Breast epithelium (tissue), 4 donors: Measurements from ENCODE around the gene S1PR4. TPM values are rescaled to one million over a fixed set of nuclear protein-coding genes. Genes with fewer than 3 reads are reported as not detected.
"Not testable (repeated sequence)": the region's sequence is repeated elsewhere in the genome, so short reads cannot be mapped to it uniquely, and the experiment has no call there.

Experiments used
- DNase-seq, 2 donors: peaks; one replicate each; pipeline ENCODE4 v3.0.0-alpha.2; 2019; ENCODE audit warnings: low spot score in 2 of 2
- H3K27ac ChIP-seq, 2 donors: fragments of 200-600 bp; sonication (generic) in 1 of 2; one replicate each; pipeline ENCODE4 v1.5.1; 2016 to 2019; ENCODE audit warnings: mild to moderate bottlenecking in 1 of 2
- H3K27me3 ChIP-seq, 2 donors: fragments of 200-600 bp; sonication (generic) in 1 of 2; one replicate each; pipeline versions ENCODE4 v1.5.1 to v1.6.0; 2017 to 2019; ENCODE audit warnings: control low read depth in 1 of 2, mild to moderate bottlenecking in 1 of 2
- H3K36me3 ChIP-seq: fragments of 200-600 bp; one replicate; pipeline ENCODE4 v1.5.1; 2019
- H3K4me1 ChIP-seq, 2 donors: fragments of 200-600 bp; sonication (generic); one replicate each; pipeline ENCODE4 v1.5.1; 2016 to 2019; ENCODE audit warnings: control low read depth in 1 of 2
- H3K4me3 ChIP-seq, 3 donors: fragments of 200-600 bp; sonication (generic); 1 replicate in 2 of 3; 2 replicates in 1 of 3; pipeline ENCODE4 v1.5.1; 2016 to 2019; ENCODE audit warnings: mild to moderate bottlenecking in 3 of 3, moderate library complexity in 2 of 3
- H3K9me3 ChIP-seq, 2 donors: fragments of 200-600 bp; sonication (generic) in 1 of 2; one replicate each; pipeline ENCODE4 v1.5.1; 2016 to 2019; ENCODE audit warnings: control low read depth in 1 of 2
- POLR2A ChIP-seq: fragments of 450-650 bp; IDR thresholded peaks from one replicate; pipeline ENCODE4 v1.6.1; 2016; ENCODE audit warnings: antibody characterized with exemption, mild to moderate bottlenecking, moderate library complexity
- POLR2AphosphoS5 ChIP-seq, 3 donors: sonication (generic); formaldehyde crosslinking; IDR thresholded peaks; one replicate each; pipeline ENCODE4 v1.6.1; 2017; ENCODE audit warnings: antibody characterized with exemption in 3 of 3
- intact Hi-C: fragments of 100-400 bp; cut with DNase I; formaldehyde crosslinking; loops from one replicate; pipeline ENCODE4 v1.15.1; 2023; ENCODE audit warnings: low total_unique reads
- total RNA-seq, 3 donors: library from RNA; depleted of rRNA; stranded (reverse); fragments of >200 nt; gene quantifications; one replicate each; pipeline ENCODE4 v1.1.0, GENCODE V29; 2016
- TF ChIP-seq, protein P1 (sequence below), 3 donors: fragments of 450-650 bp; IDR thresholded peaks; one replicate each; pipeline ENCODE4 v1.5.1; 2016 to 2017; ENCODE audit warnings: antibody characterized with exemption in 3 of 3, mild to moderate bottlenecking in 3 of 3, moderate library complexity in 3 of 3

The S1PR4 gene
- total RNA-seq, 3 donors from 2014 or later = 1.3 to 1.9 TPM; not detected in 1

DNA sequence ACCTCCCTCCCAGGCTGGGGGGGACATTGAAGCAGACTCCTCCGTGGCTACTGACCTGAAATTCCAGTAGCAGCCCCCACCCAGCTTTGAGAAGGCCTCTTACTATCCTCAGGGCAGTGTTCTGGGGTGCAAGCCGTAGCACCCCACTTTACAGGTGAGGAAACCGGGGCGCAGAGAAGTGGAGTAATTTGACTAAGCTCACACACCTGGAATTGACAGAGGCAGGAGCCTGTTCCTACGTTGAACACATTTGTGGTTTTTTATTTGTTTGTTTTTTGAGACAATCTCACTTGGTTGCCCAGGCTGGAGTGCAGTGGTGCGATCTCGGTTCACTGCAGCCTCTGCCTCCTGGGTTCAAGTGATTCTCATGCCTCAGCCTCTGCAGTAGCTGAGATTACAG, 14.6 kb upstream of the S1PR4 start:
- H3K27me3 ChIP-seq = no peaks in the 10 kb centered on the region
- DNase-seq = no peak
- H3K4me3 ChIP-seq = no peak overlapping the region
- no peaks in the 10 kb centered on the region for H3K36me3 ChIP-seq
- no peak overlapping the region for H3K27ac ChIP-seq
- no peaks in the 10 kb centered on the region for H3K4me1 ChIP-seq
- intact Hi-C loops = no loop called here
- no peaks in the 10 kb centered on the region for H3K9me3 ChIP-seq
- TF ChIP-seq POLR2AphosphoS5 (IDR thresholded peaks at IDR 0.05) = no peak
- TF ChIP-seq, protein P1, sequence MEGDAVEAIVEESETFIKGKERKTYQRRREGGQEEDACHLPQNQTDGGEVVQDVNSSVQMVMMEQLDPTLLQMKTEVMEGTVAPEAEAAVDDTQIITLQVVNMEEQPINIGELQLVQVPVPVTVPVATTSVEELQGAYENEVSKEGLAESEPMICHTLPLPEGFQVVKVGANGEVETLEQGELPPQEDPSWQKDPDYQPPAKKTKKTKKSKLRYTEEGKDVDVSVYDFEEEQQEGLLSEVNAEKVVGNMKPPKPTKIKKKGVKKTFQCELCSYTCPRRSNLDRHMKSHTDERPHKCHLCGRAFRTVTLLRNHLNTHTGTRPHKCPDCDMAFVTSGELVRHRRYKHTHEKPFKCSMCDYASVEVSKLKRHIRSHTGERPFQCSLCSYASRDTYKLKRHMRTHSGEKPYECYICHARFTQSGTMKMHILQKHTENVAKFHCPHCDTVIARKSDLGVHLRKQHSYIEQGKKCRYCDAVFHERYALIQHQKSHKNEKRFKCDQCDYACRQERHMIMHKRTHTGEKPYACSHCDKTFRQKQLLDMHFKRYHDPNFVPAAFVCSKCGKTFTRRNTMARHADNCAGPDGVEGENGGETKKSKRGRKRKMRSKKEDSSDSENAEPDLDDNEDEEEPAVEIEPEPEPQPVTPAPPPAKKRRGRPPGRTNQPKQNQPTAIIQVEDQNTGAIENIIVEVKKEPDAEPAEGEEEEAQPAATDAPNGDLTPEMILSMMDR (IDR thresholded peaks at IDR 0.05) = no peak
- no peak for TF ChIP-seq POLR2A

DNA sequence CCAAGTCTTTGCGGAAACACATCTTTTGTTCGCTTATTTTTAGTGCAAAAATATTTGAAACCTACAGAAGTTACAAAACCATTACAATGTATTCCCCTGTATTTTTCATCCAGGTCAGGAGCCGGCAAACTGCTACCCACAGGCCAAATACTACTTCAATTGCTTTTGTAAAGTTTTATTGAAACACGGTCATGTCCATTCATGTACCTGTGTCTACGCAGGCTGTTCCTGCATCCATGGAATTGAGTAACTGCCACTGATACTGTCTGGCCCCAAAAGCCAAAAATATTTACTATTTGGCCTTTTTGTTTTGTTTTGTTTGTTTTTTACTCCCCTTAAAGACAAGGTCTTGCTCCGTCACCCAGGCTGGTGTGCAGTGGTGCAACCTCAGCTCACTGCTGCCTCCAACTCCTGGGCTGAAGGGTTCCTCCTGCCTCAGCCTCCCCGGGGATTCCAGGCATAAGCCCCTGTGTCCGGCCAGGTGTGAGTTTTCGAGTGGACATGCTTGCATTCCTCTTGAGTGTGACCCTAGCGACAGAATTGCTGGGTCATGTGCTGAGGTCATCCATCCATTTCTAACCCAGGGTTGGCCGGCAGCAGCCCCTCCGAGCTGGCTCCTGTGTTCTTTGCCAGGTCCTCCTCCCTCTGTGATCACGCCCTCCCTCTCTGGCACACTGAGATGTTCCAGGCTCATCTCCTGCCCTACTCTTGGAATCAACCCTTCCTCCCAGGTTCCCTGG, 10.9 kb upstream of the S1PR4 start:
- no peak for TF ChIP-seq POLR2AphosphoS5 (IDR thresholded peaks at IDR 0.05)
- TF ChIP-seq POLR2A = no peak
- TF ChIP-seq, protein P1 (IDR thresholded peaks at IDR 0.05) = no peak
- intact Hi-C loops = no loop called here
- Histone ChIP-seq H3K4me3 (no peak overlapping the region), H3K27ac (no peak overlapping the region), H3K36me3 (no peaks in the 10 kb centered on the region), H3K27me3 (no peaks in the 10 kb centered on the region), H3K9me3 (no peaks in the 10 kb centered on the region), H3K4me1 (no peaks in the 10 kb centered on the region)
- no peak for DNase-seq

DNA sequence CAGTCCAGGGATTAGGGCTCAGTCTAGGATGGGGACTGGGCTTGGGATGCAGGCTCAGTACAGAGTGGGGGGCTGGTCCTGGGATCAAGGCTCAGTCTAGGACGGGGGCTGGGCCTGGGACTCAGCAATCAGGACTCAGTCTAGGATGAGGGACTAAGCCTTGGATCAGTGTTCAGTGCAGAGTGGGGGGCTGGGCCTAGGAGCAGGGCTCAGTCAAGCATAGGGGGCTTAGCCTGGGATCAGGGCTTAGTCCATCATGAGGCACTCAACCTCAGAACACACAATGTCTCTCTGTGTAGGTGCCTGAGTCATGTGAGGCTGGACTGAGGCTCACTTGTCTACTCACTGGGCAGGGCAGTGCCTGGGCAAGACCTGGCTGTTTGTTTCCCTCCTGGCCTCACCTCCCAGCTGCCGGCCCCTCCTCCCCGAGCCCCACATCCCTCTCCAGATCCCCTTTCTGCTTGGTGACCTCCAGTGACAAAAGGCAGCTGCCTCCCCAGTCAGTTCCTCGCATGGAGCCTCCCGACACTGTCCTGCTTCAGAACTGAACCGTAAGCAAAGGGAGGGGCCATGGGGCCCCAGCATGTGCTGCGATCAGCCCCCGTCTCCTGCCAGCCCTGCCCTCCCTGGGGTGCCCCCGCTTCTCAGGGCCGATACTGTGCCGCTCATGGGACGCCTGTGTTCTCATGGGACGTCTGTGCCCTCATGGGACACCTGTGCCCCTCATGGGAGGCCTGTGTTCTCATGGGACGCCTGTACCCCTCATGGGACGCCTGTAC, 6.5 kb upstream of the S1PR4 start:
- no peak for DNase-seq
- Histone ChIP-seq H3K27me3 (no peaks in the 10 kb centered on the region), H3K9me3 (no peaks in the 10 kb centered on the region), H3K4me3 (no peak overlapping the region), H3K36me3 (no peaks in the 10 kb centered on the region), H3K27ac (no peak overlapping the region), H3K4me1 (no peaks in the 10 kb centered on the region)
- intact Hi-C loops = no loop called here
- TF ChIP-seq POLR2A (no peak), POLR2AphosphoS5 (IDR thresholded peaks at IDR 0.05) (no peak)
- TF ChIP-seq, protein P1 (IDR thresholded peaks at IDR 0.05) = no peak

DNA sequence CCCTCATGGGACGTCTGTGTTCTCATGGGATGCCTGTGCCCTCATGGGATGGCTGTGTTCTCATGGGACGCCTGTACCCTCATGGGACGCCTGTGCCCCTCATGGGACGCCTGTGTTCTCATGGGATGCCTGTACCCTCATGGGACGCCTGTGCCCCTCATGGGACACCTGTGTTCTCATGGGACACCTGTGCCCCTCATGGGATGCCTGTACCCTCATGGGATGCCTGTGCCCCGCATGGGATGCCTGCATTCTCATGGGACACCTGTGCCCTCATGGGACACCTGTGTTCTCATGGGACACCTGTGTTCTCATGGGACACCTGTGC, 5.9 kb upstream of the S1PR4 start:
- H3K27me3 ChIP-seq, H3K9me3 ChIP-seq, H3K4me3 ChIP-seq, DNase-seq, H3K27ac ChIP-seq, intact Hi-C loops, H3K36me3 ChIP-seq, H3K4me1 ChIP-seq: not testable (repeated sequence)

DNA sequence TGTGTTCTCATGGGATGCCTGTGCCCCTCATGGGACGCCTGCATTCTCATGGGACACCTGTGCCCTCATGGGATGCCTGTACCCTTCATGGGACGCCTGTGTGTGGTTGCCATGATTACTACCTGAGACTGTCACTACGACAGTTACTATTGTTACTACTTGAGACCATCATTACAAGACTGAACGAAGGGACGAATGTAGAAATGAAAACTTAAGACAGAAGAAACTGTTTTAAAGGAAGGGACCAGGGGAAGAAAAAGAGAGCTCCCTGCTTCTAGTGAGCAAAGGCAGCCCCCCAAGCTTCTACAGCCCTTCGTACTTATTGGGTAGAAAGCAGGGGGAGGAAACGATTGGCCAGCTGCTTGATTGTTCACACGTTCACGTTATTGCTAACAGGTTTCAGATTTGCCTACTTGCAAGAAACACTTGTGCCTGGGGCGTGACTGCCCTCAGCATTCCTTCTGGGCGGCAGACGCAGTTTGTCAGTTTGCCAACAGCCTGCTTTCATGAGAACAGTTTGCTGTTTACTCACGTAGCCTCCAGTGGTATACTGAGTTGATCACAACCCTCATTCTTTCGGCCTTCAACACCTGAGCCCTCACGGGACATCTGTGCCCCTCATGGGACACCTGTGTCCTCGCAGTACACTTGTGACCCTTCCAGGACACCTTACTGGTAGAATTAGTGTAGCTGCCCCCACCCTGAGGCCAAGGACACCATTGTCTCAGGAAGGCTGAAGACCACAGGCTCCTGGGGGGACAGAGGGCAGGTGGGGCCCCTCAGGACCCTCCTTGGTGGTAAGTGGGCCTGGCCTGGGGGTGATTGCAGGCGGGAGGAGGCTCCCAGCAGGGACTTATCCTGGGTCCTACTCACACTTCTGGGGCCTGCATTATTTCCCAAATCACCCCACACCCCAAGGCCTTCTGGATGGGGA, 2.5 kb upstream of the S1PR4 start:
- TF ChIP-seq POLR2A (no peak), POLR2AphosphoS5 (IDR thresholded peaks at IDR 0.05) (no peak)
- TF ChIP-seq, protein P1 (IDR thresholded peaks at IDR 0.05) = no peak
- H3K36me3 ChIP-seq = no peaks in the 10 kb centered on the region
- H3K9me3 ChIP-seq = no peaks in the 10 kb centered on the region
- peak overlapping the region; percentile 38 to 41 for H3K27ac ChIP-seq
- no peaks in the 10 kb centered on the region for H3K27me3 ChIP-seq
- no peaks in the 10 kb centered on the region for H3K4me1 ChIP-seq
- peak in 1 of 2 donors; percentile 55 for DNase-seq
- no peak overlapping the region for H3K4me3 ChIP-seq
- intact Hi-C loops = no loop called here
